Effector memory CD8-positive, alpha-beta T cell (primary cell): ENCODE results near the gene PTPRT.

Experiments used
- ATAC-seq: fragments of 150-1000 bp; cut with Tn5 transposase; replicated peaks from 2 replicates; pipeline ENCODE4 v1.10.0; 2021; ENCODE audit warnings: mild to moderate bottlenecking, moderate library complexity
- DNase-seq, 3 experiments: peaks; one replicate each; pipeline ENCODE4 v3.0.0; 2021
- H3K27ac Mint-ChIP-seq, 2 donors: one replicate each; pipeline ENCODE4 v1.8.0; 2022; ENCODE audit warnings: mild to moderate bottlenecking in 2 of 2, mixed read lengths in 2 of 2, moderate library complexity in 2 of 2
- H3K27me3 Mint-ChIP-seq, 2 donors: one replicate each; pipeline ENCODE4 v1.8.0; 2022; ENCODE audit warnings: mixed read lengths in 2 of 2
- H3K36me3 Mint-ChIP-seq: one replicate; pipeline ENCODE4 v1.8.0; 2022; ENCODE audit warnings: mild to moderate bottlenecking, moderate library complexity, mixed read lengths; ENCODE audit not compliant: insufficient read depth
- H3K4me1 Mint-ChIP-seq, 2 donors: one replicate each; pipeline ENCODE4 v1.8.0; 2022; ENCODE audit warnings: low read depth in 2 of 2, mixed read lengths in 2 of 2
- H3K4me3 Mint-ChIP-seq, 2 donors: one replicate each; pipeline ENCODE4 v1.8.0; 2022; ENCODE audit warnings: mild to moderate bottlenecking in 2 of 2, mixed read lengths in 2 of 2, moderate library complexity in 2 of 2
- H3K9me3 Mint-ChIP-seq, 2 donors: one replicate each; pipeline ENCODE4 v1.8.0; 2022; ENCODE audit warnings: mixed read lengths in 2 of 2

PTPRT gene

GRCh38 chr20:43055181-43055884 is 134.4 kb downstream of the PTPRT start:
- Mint-ChIP-seq H3K27ac (no peak overlapping the region), H3K27me3 (no peaks in the 10 kb centered on the region), H3K9me3 (peaks cover 2 to 14% of the 10 kb centered on the region in 2 donors), H3K4me3 (no peak overlapping the region), H3K36me3 (no peaks in the 10 kb centered on the region), H3K4me1 (no peaks in the 10 kb centered on the region)
- no peak for ATAC-seq
- no peak for DNase-seq

- no peak for DNase-seq
- Mint-ChIP-seq H3K27me3 (peaks cover 0 to 6% of the 10 kb centered on the region in 2 donors), H3K4me3 (no peak overlapping the region), H3K36me3 (no peaks in the 10 kb centered on the region), H3K27ac (no peak overlapping the region), H3K9me3 (peaks cover 3 to 22% of the 10 kb centered on the region in 2 donors), H3K4me1 (no peaks in the 10 kb centered on the region)
- ATAC-seq: no peak
Observed at GRCh38 chr20:43052532-43052931, 137.2 kb downstream of the PTPRT start.

GRCh38 chr20:43046966-43047365 is 142.7 kb downstream of the PTPRT start:
- DNase-seq (no peak), ATAC-seq (no peak)
- Mint-ChIP-seq H3K27me3 (peaks cover 0 to 12% of the 10 kb centered on the region in 2 donors), H3K36me3 (no peaks in the 10 kb centered on the region), H3K4me3 (no peak overlapping the region), H3K9me3 (peaks cover 4 to 15% of the 10 kb centered on the region in 2 donors), H3K4me1 (no peaks in the 10 kb centered on the region), H3K27ac (no peak overlapping the region)

GRCh38 chr20:43043887-43044286 is 145.8 kb downstream of the PTPRT start:
- H3K4me3 Mint-ChIP-seq: no peak overlapping the region
- ATAC-seq (no peak), DNase-seq (no peak)
- no peaks in the 10 kb centered on the region for H3K4me1 Mint-ChIP-seq
- peaks cover 4 to 15% of the 10 kb centered on the region in 2 donors for H3K9me3 Mint-ChIP-seq
- H3K27me3 Mint-ChIP-seq: peaks cover 0 to 12% of the 10 kb centered on the region in 2 donors
- no peak overlapping the region for H3K27ac Mint-ChIP-seq
- no peaks in the 10 kb centered on the region for H3K36me3 Mint-ChIP-seq

GRCh38 chr20:43040427-43040826 is 149.3 kb downstream of the PTPRT start:
- peaks cover 3 to 7% of the 10 kb centered on the region in 2 donors for H3K9me3 Mint-ChIP-seq

GRCh38 chr20:43037605-43038309 is 151.9 kb downstream of the PTPRT start:
- Mint-ChIP-seq H3K36me3 (no peaks in the 10 kb centered on the region), H3K4me1 (no peaks in the 10 kb centered on the region), H3K27me3 (peaks cover 0 to 2% of the 10 kb centered on the region in 2 donors), H3K4me3 (no peak overlapping the region), H3K27ac (no peak overlapping the region), H3K9me3 (peaks cover 2 to 4% of the 10 kb centered on the region in 2 donors)
- ATAC-seq: no peak
- DNase-seq: no peak

More at GRCh38 chr20:43040427-43040826, 149.3 kb downstream of the PTPRT start:
- Mint-ChIP-seq H3K36me3 (no peaks in the 10 kb centered on the region), H3K4me3 (no peak overlapping the region), H3K4me1 (no peaks in the 10 kb centered on the region), H3K27ac (no peak overlapping the region), H3K27me3 (peaks cover 0 to 6% of the 10 kb centered on the region in 2 donors)
- DNase-seq: no peak
- no peak for ATAC-seq

GRCh38 chr20:43034981-43035724 is 154.6 kb downstream of the PTPRT start:
- H3K4me1 Mint-ChIP-seq: no peaks in the 10 kb centered on the region
- H3K27me3 Mint-ChIP-seq: no peaks in the 10 kb centered on the region
- H3K27ac Mint-ChIP-seq: no peak overlapping the region
- no peaks in the 10 kb centered on the region for H3K36me3 Mint-ChIP-seq
- no peak overlapping the region for H3K4me3 Mint-ChIP-seq
- ATAC-seq: no peak
- DNase-seq: no peak
- H3K9me3 Mint-ChIP-seq: peaks cover 0 to 5% of the 10 kb centered on the region in 2 donors

GRCh38 chr20:43032459-43032858 is 157.2 kb downstream of the PTPRT start:
- Mint-ChIP-seq H3K27ac (no peak overlapping the region), H3K4me1 (no peaks in the 10 kb centered on the region), H3K36me3 (no peaks in the 10 kb centered on the region), H3K27me3 (no peaks in the 10 kb centered on the region), H3K9me3 (peaks cover 0 to 13% of the 10 kb centered on the region in 2 donors), H3K4me3 (no peak overlapping the region)
- DNase-seq (no peak), ATAC-seq (no peak)

- Mint-ChIP-seq H3K27ac (no peak overlapping the region), H3K27me3 (no peaks in the 10 kb centered on the region), H3K4me1 (no peaks in the 10 kb centered on the region), H3K9me3 (peaks cover 6 to 13% of the 10 kb centered on the region in 2 donors), H3K4me3 (no peak overlapping the region), H3K36me3 (no peaks in the 10 kb centered on the region)
- no peak for ATAC-seq
- no peak for DNase-seq
Observed at GRCh38 chr20:43029176-43029575, 160.5 kb downstream of the PTPRT start.

GRCh38 chr20:43028470-43028869 is 161.2 kb downstream of the PTPRT start:
- Mint-ChIP-seq H3K4me3 (no peak overlapping the region), H3K27me3 (no peaks in the 10 kb centered on the region)
- no peak for ATAC-seq

GRCh38 chr20:43023836-43024235 is 165.9 kb downstream of the PTPRT start:
- Mint-ChIP-seq H3K4me1 (no peaks in the 10 kb centered on the region), H3K27ac (no peak overlapping the region), H3K36me3 (no peaks in the 10 kb centered on the region), H3K9me3 (peaks cover 0 to 8% of the 10 kb centered on the region in 2 donors), H3K4me3 (no peak overlapping the region), H3K27me3 (no peaks in the 10 kb centered on the region)
- DNase-seq (no peak), ATAC-seq (no peak)

More at GRCh38 chr20:43028470-43028869, 161.2 kb downstream of the PTPRT start:
- DNase-seq: no peak
- no peak overlapping the region for H3K27ac Mint-ChIP-seq
- no peaks in the 10 kb centered on the region for H3K36me3 Mint-ChIP-seq
- H3K4me1 Mint-ChIP-seq: no peaks in the 10 kb centered on the region
- H3K9me3 Mint-ChIP-seq: peaks cover 8 to 13% of the 10 kb centered on the region in 2 donors

- Mint-ChIP-seq H3K27me3 (peaks cover 0 to 3% of the 10 kb centered on the region in 2 donors), H3K36me3 (no peaks in the 10 kb centered on the region), H3K27ac (no peak overlapping the region), H3K4me1 (no peaks in the 10 kb centered on the region), H3K4me3 (no peak overlapping the region), H3K9me3 (peaks cover 0 to 8% of the 10 kb centered on the region in 2 donors)
- DNase-seq (no peak), ATAC-seq (no peak)
Observed at GRCh38 chr20:43022568-43022967, 167.1 kb downstream of the PTPRT start.

GRCh38 chr20:43022081-43022480 is 167.6 kb downstream of the PTPRT start:
- H3K36me3 Mint-ChIP-seq: no peaks in the 10 kb centered on the region
- H3K4me1 Mint-ChIP-seq: no peaks in the 10 kb centered on the region
- no peak overlapping the region for H3K4me3 Mint-ChIP-seq
- H3K27me3 Mint-ChIP-seq: peaks cover 0 to 8% of the 10 kb centered on the region in 2 donors
- no peak for DNase-seq
- H3K27ac Mint-ChIP-seq: no peak overlapping the region
- ATAC-seq: no peak
- H3K9me3 Mint-ChIP-seq: peaks cover 0 to 8% of the 10 kb centered on the region in 2 donors
